Lung (tissue), 12 donors: ENCODE measurements around the gene TTLL8. TPM values are rescaled to one million over a fixed set of nuclear protein-coding genes. Genes with fewer than 3 reads are reported as not detected.

Source experiments
- ATAC-seq: fragments of 200-7000 bp; cut with Tn5 transposase; one replicate; pipeline ENCODE4 v1.9.1; 2020; ENCODE audit warnings: moderate number of reproducible peaks; ENCODE audit not compliant: insufficient read depth, low FRiP score
- DNase-seq, 3 donors: peaks; one replicate each; pipeline ENCODE4 v3.0.0-alpha.2; 2013 to 2017
- H3K27ac ChIP-seq, 2 donors: one replicate each; pipeline ENCODE4 v1.5.1; 2013; ENCODE audit warnings: mild to moderate bottlenecking in 2 of 2, moderate library complexity in 2 of 2, control low read depth in 1 of 2, inconsistent platforms in 1 of 2, low read depth in 1 of 2, low read length in 1 of 2
- H3K27me3 ChIP-seq, 3 donors: one replicate each; pipeline ENCODE4 v1.5.1; 2013; ENCODE audit warnings: low read length in 2 of 3; ENCODE audit not compliant: control insufficient read depth in 3 of 3, insufficient read depth in 3 of 3
- H3K36me3 ChIP-seq, 4 donors: one replicate each; pipeline ENCODE4 v1.5.1; 2013; ENCODE audit warnings: low read length in 4 of 4, mild to moderate bottlenecking in 1 of 4, moderate library complexity in 1 of 4; ENCODE audit not compliant: control insufficient read depth in 4 of 4, insufficient read depth in 4 of 4
- H3K4me1 ChIP-seq, 5 donors: one replicate each; pipeline ENCODE4 v1.5.1; 2013; ENCODE audit warnings: low read length in 5 of 5, mild to moderate bottlenecking in 2 of 5, moderate library complexity in 1 of 5; ENCODE audit not compliant: control insufficient read depth in 5 of 5, insufficient read depth in 5 of 5
- H3K4me3 ChIP-seq: one replicate; pipeline ENCODE4 v1.5.1; 2013; ENCODE audit warnings: mild to moderate bottlenecking, control low read depth, moderate library complexity
- H3K9ac ChIP-seq, 2 donors: one replicate each; pipeline ENCODE4 v1.5.1; 2013; ENCODE audit warnings: low read length in 2 of 2, control low read depth in 1 of 2; ENCODE audit not compliant: insufficient read depth in 1 of 2
- H3K9me3 ChIP-seq, 4 donors: one replicate each; pipeline ENCODE4 v1.5.1; 2013; ENCODE audit warnings: low read length in 3 of 4, mild to moderate bottlenecking in 1 of 4, moderate library complexity in 1 of 4; ENCODE audit not compliant: control insufficient read depth in 4 of 4, insufficient read depth in 3 of 4
- CTCF ChIP-seq: IDR thresholded peaks from 2 replicates; pipeline ENCODE4 v1.5.1; 2012; ENCODE audit warnings: mild to moderate bottlenecking; ENCODE audit errors: control extremely low read depth, extremely low read depth
- WGBS, 2 donors: extraction: QIAGEN DNeasy Blood & Tissue Kit; methylation state at CpG; one replicate each; pipeline ENCODE4 v1.1.7; 2013; 5-methylcytosine and 5-hydroxymethylcytosine counted together
- polyA plus RNA-seq, 2 donors: library from polyadenylated mRNA; stranded (reverse); fragments of 200-250 nt; gene quantifications; one replicate each; pipeline ENCODE4 v1.2.1, GENCODE V29; 2013
- total RNA-seq, 2 donors: library from RNA; depleted of rRNA in 1 of 2; stranded (reverse); fragments of >200 nt in 1 of 2; gene quantifications; one replicate each; pipeline ENCODE4 v1.2.1, GENCODE V29; 2014 to 2021
- donor health status: control.
- donor health status: control.
- donor health status: Bipolar disorder and iron deficiency.
- donor health status: healthy.
- donor health status: DM: yes; HTN: yes; CAD: no.

TTLL8 gene
- total and polyA plus RNA-seq, 4 donors: not detected

GRCh38 chr22:50019316-50019715 lies 38.8 kb downstream of the TTLL8 start:
- DNase-seq (no peak), ATAC-seq (no peak)
- Histone ChIP-seq H3K27me3 (peaks cover 2 to 28% (median 13%) of the 10 kb centered on the region in 3 donors), H3K9me3 (peaks cover 0 to 7% (median under 1%) of the 10 kb centered on the region in 4 donors), H3K9ac (no peak overlapping the region), H3K27ac (no peak overlapping the region), H3K4me3 (no peak overlapping the region), H3K4me1 (peaks cover 0 to 8% (median 0%) of the 10 kb centered on the region in 5 donors), H3K36me3 (no peaks in the 10 kb centered on the region)
- 58 to 62% methylated on average over 3 of the region's 3 CpGs for WGBS, 2 donors
- TF ChIP-seq CTCF: no peak

GRCh38 chr22:50018608-50019285 lies 39.4 kb downstream of the TTLL8 start:
- Histone ChIP-seq H3K9ac (no peak overlapping the region), H3K27me3 (peaks cover 8 to 34% (median 16%) of the 10 kb centered on the region in 3 donors), H3K4me1 (peaks cover 0 to 8% (median 0%) of the 10 kb centered on the region in 5 donors), H3K9me3 (peaks cover 0 to 12% (median under 1%) of the 10 kb centered on the region in 4 donors), H3K4me3 (no peak overlapping the region), H3K27ac (no peak overlapping the region), H3K36me3 (no peaks in the 10 kb centered on the region)
- no peak for TF ChIP-seq CTCF
- DNase-seq (no peak), ATAC-seq (no peak)
- WGBS, 2 donors: 53 to 57% methylated on average over 11 of the region's 11 CpGs

GRCh38 chr22:50017701-50018224 lies 40.3 kb downstream of the TTLL8 start:
- Histone ChIP-seq H3K4me3 (no peak overlapping the region), H3K9me3 (peaks cover 0 to 12% (median under 1%) of the 10 kb centered on the region in 4 donors), H3K4me1 (peaks cover 0 to 8% (median 0%) of the 10 kb centered on the region in 5 donors), H3K36me3 (no peaks in the 10 kb centered on the region), H3K27me3 (peaks cover 8 to 43% (median 16%) of the 10 kb centered on the region in 3 donors), H3K27ac (no peak overlapping the region), H3K9ac (no peak overlapping the region)
- WGBS, 2 donors: 87 to 91% methylated on average over 6 of the region's 6 CpGs
- ATAC-seq (no peak), DNase-seq (no peak)
- no peak for TF ChIP-seq CTCF
